ENCODE results near the gene KRT23. TPM values are rescaled to one million over a fixed set of nuclear protein-coding genes. Genes with fewer than 3 reads are reported as not detected.

The KRT23 gene
- total and polyA plus RNA-seq, 11 donors, result 0.16 TPM; not detected in 10

DNA sequence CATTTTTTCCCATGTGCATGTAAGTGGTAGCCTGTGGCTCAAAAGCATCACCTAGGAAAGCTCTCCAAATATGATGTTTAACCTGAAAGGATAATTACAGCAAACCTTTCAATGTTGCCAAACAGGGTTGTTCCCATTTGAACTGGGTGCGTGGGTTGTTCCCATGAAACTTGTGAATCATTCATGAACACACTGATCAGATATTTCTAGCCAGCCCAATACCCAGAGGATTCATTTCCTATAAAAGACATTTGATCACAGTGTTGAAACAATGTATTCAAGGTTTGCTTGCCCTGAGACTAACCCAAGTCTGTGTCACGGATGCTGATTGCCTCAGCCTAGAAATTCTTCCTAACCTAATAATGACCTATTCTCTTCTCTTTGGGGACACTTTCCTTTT is 16.4 kb upstream of the KRT23 start:
- no peak overlapping the region for H3K4me3 ChIP-seq
- H3K9me3 ChIP-seq, result no peaks in the 10 kb centered on the region
- TF ChIP-seq, protein P1, sequence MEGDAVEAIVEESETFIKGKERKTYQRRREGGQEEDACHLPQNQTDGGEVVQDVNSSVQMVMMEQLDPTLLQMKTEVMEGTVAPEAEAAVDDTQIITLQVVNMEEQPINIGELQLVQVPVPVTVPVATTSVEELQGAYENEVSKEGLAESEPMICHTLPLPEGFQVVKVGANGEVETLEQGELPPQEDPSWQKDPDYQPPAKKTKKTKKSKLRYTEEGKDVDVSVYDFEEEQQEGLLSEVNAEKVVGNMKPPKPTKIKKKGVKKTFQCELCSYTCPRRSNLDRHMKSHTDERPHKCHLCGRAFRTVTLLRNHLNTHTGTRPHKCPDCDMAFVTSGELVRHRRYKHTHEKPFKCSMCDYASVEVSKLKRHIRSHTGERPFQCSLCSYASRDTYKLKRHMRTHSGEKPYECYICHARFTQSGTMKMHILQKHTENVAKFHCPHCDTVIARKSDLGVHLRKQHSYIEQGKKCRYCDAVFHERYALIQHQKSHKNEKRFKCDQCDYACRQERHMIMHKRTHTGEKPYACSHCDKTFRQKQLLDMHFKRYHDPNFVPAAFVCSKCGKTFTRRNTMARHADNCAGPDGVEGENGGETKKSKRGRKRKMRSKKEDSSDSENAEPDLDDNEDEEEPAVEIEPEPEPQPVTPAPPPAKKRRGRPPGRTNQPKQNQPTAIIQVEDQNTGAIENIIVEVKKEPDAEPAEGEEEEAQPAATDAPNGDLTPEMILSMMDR (IDR thresholded peaks at IDR 0.05), result no peak
- no peak for TF ChIP-seq POLR2A (IDR thresholded peaks at IDR 0.05)
- H3K4me1 ChIP-seq, result no peaks in the 10 kb centered on the region
- DNase-seq (no peak), ATAC-seq (no peak)
- H3K27me3 ChIP-seq, result peaks cover 0 to 31% (median 9%) of the 10 kb centered on the region in 9 donors
- no peaks in the 10 kb centered on the region for H3K36me3 ChIP-seq
- intact Hi-C loops (cut with DNase I), result no loop called here
- no peak overlapping the region for H3K27ac ChIP-seq
- WGBS, 4 donors, result 79 to 86% (median 83%) methylated on average over 2 of the region's 2 CpGs

DNA sequence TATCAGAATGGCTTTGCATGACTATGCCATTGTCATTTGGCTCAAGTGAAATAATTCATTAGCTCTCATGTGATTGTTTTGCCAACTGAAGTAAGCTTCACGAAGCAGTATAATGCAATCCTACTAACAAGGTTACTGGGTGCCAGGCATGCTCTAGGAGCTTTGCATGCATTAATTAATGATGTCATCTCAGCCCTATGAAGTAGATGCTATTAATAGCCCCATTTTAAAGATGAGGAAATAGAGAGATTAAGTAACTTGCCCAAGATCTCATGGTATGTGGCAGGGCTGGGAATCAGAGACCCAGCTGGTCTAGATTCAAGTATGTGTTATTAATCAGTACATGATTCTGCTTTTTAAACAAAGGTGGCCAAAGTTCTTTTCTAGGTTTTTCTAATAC is 15.2 kb upstream of the KRT23 start:
- no peak for TF ChIP-seq POLR2A (IDR thresholded peaks at IDR 0.05)
- TF ChIP-seq, protein P1 (IDR thresholded peaks at IDR 0.05), result no peak
- no peak overlapping the region for H3K4me3 ChIP-seq
- DNase-seq (no peak), ATAC-seq (no peak)
- H3K27ac ChIP-seq, result no peak overlapping the region
- no peaks in the 10 kb centered on the region for H3K36me3 ChIP-seq
- H3K4me1 ChIP-seq, result no peaks in the 10 kb centered on the region
- no peaks in the 10 kb centered on the region for H3K9me3 ChIP-seq
- 65 to 75% (median 72%) methylated on average over 1 of the region's 1 CpG for WGBS, 4 donors
- intact Hi-C loops (cut with DNase I), result no loop called here
- peaks cover 0 to 43% (median 15%) of the 10 kb centered on the region in 9 donors for H3K27me3 ChIP-seq

DNA sequence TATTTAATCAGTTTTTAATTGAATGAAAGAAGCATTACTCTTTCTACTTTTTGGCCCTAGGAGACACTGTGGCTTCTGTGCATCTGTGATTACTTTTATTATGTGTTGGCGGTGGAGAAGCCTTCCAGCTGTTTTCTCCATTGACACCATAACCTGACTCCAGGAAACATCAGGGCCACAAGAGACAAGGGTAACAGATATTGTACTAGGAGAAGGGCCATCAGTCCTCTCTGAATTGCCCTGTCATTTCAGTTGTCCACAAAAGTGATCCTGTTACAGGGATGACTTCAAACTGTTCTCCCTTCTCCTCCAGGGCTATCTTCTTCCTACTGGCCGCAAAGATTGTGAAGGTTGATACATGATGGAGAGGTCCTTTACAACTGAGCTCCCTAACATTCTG is 14.7 kb upstream of the KRT23 start:
- no peaks in the 10 kb centered on the region for H3K36me3 ChIP-seq
- H3K4me1 ChIP-seq, result no peaks in the 10 kb centered on the region
- H3K27ac ChIP-seq, result no peak overlapping the region
- peaks cover 0 to 47% (median 16%) of the 10 kb centered on the region in 9 donors for H3K27me3 ChIP-seq
- ATAC-seq (no peak), DNase-seq (no peak)
- TF ChIP-seq, protein P1 (IDR thresholded peaks at IDR 0.05), result no peak
- TF ChIP-seq POLR2A (IDR thresholded peaks at IDR 0.05), result no peak
- H3K4me3 ChIP-seq, result no peak overlapping the region
- 57 to 72% (median 71%) methylated on average over 2 of the region's 2 CpGs for WGBS, 4 donors
- H3K9me3 ChIP-seq, result no peaks in the 10 kb centered on the region
- intact Hi-C loops (cut with DNase I), result no loop called here

DNA sequence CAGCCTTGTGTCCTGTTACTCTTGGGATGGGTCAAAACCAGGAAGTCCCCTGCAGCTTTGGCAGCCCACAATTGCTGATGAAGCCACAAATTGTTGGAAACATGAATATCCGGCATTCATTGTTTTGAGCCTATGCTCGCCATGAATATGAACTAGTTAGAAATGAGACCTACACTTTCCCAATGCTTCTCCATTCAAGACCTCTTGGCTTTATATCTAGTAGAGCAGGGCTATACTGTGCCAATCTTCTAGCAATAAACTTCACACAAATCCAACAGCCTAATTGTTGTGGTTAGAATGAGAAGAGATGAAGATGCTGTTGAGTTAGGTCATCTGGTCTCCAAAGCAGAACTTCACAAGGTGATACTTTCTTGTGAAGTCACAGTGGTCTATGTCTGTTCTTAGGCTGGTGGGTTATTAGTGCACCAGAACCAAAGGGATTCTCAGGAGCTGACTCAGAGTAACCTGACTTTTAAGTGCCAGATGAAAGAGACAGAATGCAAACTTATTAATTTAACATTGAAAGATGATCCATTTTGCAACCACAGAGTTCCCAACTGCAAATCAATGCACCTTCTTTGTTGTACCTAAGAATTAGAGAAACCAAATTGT is 13.7 kb upstream of the KRT23 start:
- Histone ChIP-seq H3K27me3 (peaks cover 0 to 51% (median 16%) of the 10 kb centered on the region in 9 donors), H3K9me3 (no peaks in the 10 kb centered on the region), H3K4me3 (no peak overlapping the region), H3K27ac (no peak overlapping the region), H3K36me3 (no peaks in the 10 kb centered on the region), H3K4me1 (no peaks in the 10 kb centered on the region)
- 93 to 98% (median 96%) methylated on average over 2 of the region's 2 CpGs for WGBS, 4 donors
- DNase-seq (no peak), ATAC-seq (no peak)
- intact Hi-C loops (cut with DNase I), result no loop called here
- no peak for TF ChIP-seq POLR2A (IDR thresholded peaks at IDR 0.05)
- TF ChIP-seq, protein P1 (IDR thresholded peaks at IDR 0.05), result no peak
